Right ventricle myocardium superior (tissue), 1 donor: ENCODE measurements around the gene CEP128. TPM values are rescaled to one million over a fixed set of nuclear protein-coding genes. Genes with fewer than 3 reads are reported as not detected.

Experiments used
- ATAC-seq: fragments of 200-7000 bp; cut with Tn5 transposase; one replicate; pipeline ENCODE4 v1.9.1; 2020; ENCODE audit warnings: mild to moderate bottlenecking; ENCODE audit not compliant: poor library complexity
- DNase-seq: peaks from one replicate; pipeline ENCODE4 v3.0.0-alpha.2; 2020
- intact Hi-C: fragments of 100-400 bp; cut with DNase I; formaldehyde crosslinking; loops from one replicate; pipeline ENCODE4 v1.11.2; 2022
- total RNA-seq: library from RNA; stranded (reverse); fragmentation: NEBNext Ultra II Directional; extraction: Animal tissue kit (Norgen Biotek cat#: 25700); gene quantifications from one replicate; pipeline ENCODE4 v1.2.1, GENCODE V29; 2021
- donor health status: DM: no; HTN: yes; CAD: no; lungs with severe emphysema.

Gene CEP128
- total RNA-seq, 1 donor from 2014 or later = 3.9 TPM

DNA sequence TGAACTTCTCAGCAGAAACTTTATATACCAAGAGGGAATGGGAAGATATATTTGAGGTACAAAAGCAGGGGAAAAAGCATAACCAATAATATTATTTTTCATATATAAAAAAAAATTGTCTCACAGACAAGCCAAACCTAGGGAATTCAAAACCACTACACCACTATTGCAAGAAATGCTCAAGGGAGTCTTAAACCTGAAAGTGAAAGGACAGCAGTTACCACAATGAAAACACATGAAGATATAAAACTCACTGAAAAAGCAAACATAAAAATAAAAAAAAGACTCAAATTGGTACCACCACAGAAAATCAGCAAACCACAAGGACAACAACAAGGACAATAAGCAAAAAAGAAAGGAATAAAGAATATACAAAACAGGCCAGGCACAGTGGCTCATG lies 131.9 kb downstream of the CEP128 start:
- ATAC-seq = no peak
- intact Hi-C loops = no loop called here
- DNase-seq = no peak

DNA sequence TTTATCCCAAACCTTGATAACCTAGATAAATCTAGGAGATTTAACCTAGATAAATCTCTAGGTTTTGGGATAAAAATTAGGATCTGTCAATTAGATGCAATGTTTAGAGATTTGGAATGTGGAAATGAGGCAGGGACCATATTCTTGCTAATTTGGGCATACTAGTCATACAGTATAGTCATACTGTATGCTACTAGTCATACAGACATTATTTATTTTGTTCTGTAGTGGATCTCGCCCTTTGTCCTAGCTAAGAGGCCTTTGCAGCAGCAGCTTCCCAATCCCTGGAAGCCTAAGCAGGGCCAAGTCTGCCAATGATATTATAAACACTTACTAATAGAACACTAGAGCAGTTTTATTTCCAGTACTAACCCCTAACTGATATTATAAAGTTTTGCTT lies 136.4 kb downstream of the CEP128 start:
- intact Hi-C loops = no loop called here
- ATAC-seq (no peak), DNase-seq (no peak)

- DNase-seq (no peak), ATAC-seq (no peak)
- intact Hi-C loops = no loop called here
These were observed 142.7 kb downstream of the CEP128 start for GRCh38 chr14:80798878-80799277.

GRCh38 chr14:80798211-80798610 lies 143.3 kb downstream of the CEP128 start:
- intact Hi-C loops = no loop called here
- DNase-seq (no peak), ATAC-seq (no peak)

DNA sequence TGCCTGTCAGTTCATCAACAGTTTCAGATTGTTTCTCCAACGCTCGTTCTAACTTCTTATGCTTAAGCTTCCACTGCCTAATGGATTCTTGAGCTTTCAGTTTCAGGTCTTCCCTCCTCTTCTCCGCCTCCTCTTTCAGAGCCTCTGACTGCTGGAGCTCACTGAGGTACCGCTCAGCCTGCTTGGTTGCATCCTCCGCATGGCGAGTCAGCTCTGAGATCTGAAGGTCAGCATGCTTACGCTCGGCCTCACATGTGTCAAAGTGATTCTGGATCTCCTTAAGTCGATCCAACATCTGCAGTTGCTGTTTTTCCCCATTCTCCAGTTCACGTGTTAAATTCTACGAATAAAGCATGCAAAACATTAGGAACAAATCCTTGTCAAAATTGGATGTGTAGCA lies 148.8 kb downstream of the CEP128 start:
- ATAC-seq (no peak), DNase-seq (no peak)
- intact Hi-C loops = no loop called here

DNA sequence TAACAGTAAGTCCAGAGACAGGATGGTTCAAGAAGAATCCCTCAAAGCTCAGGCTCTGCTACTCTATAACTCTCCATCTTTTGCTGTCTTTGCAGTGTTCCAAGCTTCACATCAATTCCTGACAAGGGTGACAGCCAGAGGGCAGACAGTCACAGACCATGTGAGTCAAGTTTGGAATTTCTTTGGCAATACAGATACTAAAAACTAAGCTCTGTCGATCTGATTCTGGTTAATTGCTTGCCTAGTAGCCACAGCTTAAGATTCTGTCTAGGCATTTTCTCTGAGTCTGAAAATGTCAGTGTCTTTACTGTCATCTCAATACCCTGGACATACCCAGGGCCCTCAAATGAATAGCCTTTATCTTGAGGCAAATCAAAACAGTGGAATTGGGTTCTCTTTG lies 153.7 kb downstream of the CEP128 start:
- intact Hi-C loops = no loop called here
- DNase-seq (no peak), ATAC-seq (no peak)

DNA sequence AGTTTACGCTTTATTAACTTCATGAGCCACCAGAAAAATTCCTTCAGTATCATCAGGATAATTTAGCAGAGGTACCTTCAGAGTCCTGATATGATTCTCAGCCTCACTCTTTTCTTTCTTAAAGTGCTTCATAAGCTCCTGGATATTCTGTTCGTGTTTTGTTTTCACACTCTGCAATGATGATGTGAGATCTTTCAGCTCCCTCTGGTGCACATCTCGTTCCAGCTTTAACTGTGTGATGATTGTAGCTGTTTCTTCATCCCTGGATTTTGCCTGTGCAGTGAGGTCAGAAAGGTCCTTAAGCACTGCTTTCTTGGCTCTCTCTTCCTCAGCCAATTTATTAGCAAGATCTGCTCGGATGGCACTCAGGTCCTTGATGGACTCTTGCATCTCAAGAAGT lies 156.7 kb downstream of the CEP128 start:
- no peak for DNase-seq
- intact Hi-C loops = no loop called here
- ATAC-seq = no peak

DNA sequence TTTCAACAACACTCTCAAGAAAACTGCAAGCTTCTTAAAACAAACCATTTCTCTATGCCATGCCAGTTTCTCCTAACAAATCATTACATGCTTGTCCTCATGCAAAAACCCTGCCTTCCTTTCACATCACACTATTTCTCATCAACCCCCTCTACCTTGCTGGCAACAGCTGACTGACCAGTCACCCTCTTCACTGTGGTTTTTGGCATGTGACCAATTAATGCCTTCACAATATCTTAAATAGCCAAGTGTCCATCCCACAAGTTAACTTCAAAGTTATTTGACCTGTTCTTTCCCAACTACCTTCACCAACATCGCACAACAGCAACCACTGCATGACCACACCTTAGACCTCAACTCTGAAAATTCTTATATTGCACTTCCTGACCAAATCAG lies 159.6 kb downstream of the CEP128 start:
- no peak for ATAC-seq
- intact Hi-C loops = no loop called here
- no peak for DNase-seq

DNA sequence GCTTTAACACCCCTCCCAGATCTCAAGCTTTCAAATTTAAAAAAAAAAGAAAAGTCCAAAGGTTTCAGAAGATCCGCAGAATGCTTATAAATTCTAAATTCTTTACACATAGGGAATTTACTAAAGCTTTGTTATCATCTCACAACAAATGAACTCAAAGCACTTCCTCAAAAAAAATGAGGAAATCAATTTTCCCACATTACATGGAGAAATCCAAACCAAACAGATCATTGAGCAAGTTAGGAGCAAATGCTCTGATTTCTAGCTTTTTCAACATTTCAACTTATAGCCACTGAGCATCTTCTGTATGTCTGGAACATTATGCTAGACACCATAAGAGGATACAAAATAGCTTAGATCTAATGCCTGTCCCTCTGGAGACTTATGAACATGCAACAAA lies 161.0 kb downstream of the CEP128 start:
- ATAC-seq (no peak), DNase-seq (no peak)
- intact Hi-C loops = no loop called here

- DNase-seq (no peak), ATAC-seq (no peak)
- intact Hi-C loops = no loop called here
These were observed 164.9 kb downstream of the CEP128 start for GRCh38 chr14:80776657-80777056.

- intact Hi-C loops = no loop called here
- ATAC-seq (no peak), DNase-seq (no peak)
These were observed 165.4 kb downstream of the CEP128 start for GRCh38 chr14:80776186-80776585.

DNA sequence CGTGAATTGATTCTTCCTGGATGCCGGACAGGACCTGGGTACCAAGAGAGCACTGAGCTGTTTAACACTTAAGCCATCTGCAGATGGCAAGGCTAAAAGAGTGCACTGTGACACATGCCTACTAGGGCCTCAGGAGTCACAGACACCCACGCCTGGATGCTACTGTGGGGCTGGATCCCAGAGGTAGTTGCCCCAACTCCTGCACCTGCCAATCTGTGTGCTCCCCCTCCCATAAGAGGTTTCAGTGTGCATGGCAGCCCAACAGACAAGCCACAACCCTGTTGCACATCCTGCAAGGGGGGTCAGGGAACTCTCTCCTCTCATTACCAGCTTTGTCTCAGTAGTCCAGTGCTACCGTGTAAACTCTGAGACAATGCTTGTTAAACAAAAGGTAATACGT lies 169.0 kb downstream of the CEP128 start:
- ATAC-seq (no peak), DNase-seq (no peak)

GRCh38 chr14:80771201-80771600 lies 170.3 kb downstream of the CEP128 start:
- ATAC-seq (no peak), DNase-seq (no peak)
- intact Hi-C loops = no loop called here

More for the DNA sequence above, 169.0 kb downstream of the CEP128 start:
- intact Hi-C loops = no loop called here

DNA sequence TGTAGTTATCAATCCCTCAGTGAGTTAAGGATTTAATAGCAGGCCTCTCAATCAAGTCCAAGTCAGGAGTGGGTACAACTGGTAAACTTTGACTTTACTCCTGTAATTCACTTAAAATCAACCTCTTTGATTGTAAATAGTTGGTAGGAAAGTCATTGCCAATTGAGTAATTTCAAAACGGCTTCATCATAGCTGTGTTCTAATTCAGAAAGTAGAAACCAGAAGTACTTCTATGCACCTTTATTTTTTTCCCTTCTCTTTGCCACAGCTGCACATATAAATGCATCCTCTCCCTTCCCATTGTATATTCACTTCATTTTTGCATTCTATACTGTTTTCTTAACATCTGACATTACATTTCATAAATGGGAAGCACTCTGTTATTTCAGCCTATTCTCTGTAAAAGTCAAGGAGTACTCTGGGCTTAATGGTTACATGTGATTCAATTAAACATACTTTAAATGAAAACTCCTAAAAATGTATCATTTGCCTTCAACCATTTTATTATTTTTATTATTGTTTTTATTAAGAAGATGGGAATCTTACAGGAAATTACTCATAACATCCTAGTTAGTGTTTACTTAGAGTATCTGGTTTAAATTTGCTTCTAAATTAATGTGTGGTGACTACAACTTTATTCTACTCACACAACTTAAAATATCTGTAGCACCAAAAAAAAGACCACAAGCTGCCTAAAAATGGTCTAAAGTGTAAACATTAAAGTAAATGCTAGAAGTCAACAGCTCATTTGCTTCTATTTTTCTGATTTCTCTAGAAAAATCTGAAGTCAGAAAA lies 171.2 kb downstream of the CEP128 start:
- intact Hi-C loops = no loop called here
- ATAC-seq = no peak
- DNase-seq = no peak

- no peak for ATAC-seq
- DNase-seq = no peak
- intact Hi-C loops = no loop called here
These were observed 172.9 kb downstream of the CEP128 start for GRCh38 chr14:80768646-80769045.

DNA sequence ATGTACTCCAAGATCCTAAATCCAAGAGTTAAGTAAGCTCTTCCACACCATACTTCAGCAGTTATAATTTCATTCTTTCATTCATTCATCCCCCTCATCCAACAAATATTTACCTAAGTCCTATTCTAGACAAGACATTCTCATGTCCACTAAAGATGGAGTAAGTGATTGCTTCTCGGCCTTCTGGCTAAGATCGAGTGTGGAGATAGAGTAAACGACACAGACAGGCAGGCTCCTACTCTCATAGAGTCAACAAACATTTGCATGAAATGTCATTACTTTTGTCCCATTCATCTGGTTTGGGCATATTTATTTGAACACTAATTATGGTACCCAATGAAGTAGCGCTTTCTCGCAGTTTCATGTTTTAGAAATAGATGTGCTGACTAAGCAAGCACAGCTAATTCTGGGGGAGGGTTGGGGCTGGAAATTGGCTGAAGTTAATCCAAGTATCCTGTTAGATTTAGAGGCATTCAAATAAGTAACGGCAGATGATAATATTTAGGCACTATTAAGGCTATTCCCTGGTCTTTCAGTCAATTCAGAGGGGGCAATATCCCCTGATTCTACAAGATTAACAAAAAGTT lies 176.5 kb downstream of the CEP128 start:
- intact Hi-C loops = no loop called here
- ATAC-seq = no peak
- DNase-seq = no peak

GRCh38 chr14:80764496-80764895 lies 177.0 kb downstream of the CEP128 start:
- DNase-seq (no peak), ATAC-seq (no peak)
- intact Hi-C loops = no loop called here

DNA sequence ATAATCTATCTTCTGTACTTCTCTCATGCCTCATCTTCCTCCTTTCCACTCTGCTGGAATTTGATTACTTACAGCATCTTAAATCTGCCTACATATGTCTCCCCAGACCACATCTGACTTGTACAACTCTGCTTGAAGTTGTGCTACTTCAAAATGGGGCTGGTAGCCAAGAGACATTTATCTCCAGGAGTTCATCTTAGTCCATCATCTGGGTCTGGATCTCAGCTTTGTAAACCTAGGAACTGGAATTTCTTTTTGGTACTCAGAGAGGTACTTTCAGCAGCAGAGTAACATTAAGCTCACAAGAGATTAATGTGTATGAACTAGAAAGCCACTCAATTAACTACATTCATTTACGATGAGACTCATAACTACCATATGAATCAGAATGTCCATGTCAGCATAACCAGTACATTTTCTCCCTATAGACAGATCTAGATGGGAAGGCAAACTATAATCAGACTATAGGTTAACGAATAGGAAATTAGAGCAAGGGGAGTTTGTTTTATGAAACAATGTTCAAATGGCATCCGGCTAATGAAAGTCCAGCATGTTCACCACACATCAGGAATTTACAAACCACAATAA lies 178.8 kb downstream of the CEP128 start:
- no peak for DNase-seq
- ATAC-seq = no peak
- intact Hi-C loops = no loop called here

DNA sequence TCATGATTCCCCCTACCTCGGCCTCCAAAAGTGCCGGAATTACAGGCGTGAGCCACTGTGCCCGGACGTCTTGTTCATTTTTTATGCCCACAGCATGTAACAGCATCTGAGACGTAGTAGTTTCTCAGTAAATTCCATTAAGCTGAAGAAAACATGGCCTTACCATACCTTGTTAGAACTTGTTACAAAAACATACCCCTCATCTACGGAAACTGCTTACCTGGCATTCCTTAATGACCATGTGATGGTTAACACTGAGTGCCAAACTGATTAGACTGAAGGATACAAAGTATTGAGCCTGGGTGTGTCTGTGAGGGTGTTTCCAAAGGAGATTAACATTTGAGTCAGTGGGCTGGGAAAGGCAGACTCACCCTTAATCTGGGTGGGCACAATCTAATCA lies 186.8 kb downstream of the CEP128 start:
- intact Hi-C loops = no loop called here
- DNase-seq (no peak), ATAC-seq (no peak)

DNA sequence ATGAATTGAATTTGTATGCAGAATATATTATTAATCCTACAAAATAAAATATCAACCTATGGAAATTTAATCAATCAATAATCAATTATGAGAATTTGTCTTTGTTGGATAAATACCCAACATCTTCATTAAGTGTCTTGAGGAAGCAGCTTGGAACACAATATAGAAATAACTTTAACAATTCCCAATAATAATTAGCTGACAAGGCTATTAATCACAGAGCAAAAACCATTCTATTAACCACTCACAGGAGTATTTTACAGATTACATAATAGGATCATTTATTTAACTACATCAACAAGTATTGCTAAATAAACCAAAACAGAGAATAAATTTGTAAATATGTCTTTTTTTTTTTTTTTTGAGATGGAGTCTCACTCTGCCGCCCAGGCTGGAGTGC lies 190.3 kb downstream of the CEP128 start:
- ATAC-seq (no peak), DNase-seq (no peak)
- intact Hi-C loops = no loop called here
